Measurements from ENCODE around the gene ADGRF5. TPM values are rescaled to one million over a fixed set of nuclear protein-coding genes. Genes with fewer than 3 reads are reported as not detected.

The ADGRF5 gene
- total RNA-seq, 2 experiments from 2014 or later = not detected

DNA sequence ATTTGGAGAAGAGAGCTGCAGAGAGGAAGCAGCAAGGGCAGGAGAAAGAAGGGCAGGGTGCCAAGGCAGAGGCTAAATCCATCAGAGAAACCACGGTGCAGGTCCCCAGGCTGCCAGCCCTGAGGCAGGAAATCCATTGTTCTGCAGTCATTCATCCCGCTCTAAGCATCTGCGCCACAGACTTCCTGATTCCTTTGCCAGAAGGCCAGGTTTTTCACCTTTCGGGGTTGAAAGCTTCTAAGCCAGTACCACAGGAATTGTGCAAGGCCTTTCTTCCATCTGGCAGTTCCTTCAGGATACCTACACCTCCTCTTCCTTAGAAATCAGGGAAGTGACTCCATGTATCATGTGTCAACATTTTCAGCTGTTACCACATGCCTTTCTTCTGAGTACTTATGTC lies 45.6 kb downstream of the ADGRF5 start:
- Mint-ChIP-seq H3K36me3 (ENCODE audit: low read depth) (no peaks in the 10 kb centered on the region), H3K4me1 (ENCODE audit: low read depth) (no peaks in the 10 kb centered on the region), H3K27me3 (peaks cover 13% of the 10 kb centered on the region), H3K4me3 (no peak overlapping the region), H3K27ac (no peak overlapping the region), H3K9me3 (no peaks in the 10 kb centered on the region)
- no peak for DNase-seq
- POLR2A ChIA-PET = no interaction called here
- TF ChIP-seq CTCF (IDR thresholded peaks at IDR 0.05) = no peak
- intact Hi-C loops (cut with micrococcal nuclease) = no loop called here
- CTCF ChIA-PET = interaction anchor here (0.9 kb wide), 1 partner anchor 28 kb away, joined by 3 read pairs; no protein-coding TSS in a partner anchor
- no peak for ATAC-seq

- H3K4me1 Mint-ChIP-seq (ENCODE audit: low read depth) = no peaks in the 10 kb centered on the region
- H3K27ac Mint-ChIP-seq = no peak overlapping the region
- no peak for TF ChIP-seq CTCF (IDR thresholded peaks at IDR 0.05)
- intact Hi-C loops (cut with micrococcal nuclease) = no loop called here
- ChIA-PET CTCF (interaction anchor here (2.5 kb wide), 1 partner anchor 19 kb away, joined by 9 read pairs; no protein-coding TSS in a partner anchor), POLR2A (no interaction called here)
- no peaks in the 10 kb centered on the region for H3K9me3 Mint-ChIP-seq
- no peak for ATAC-seq
- no peak overlapping the region for H3K4me3 Mint-ChIP-seq
- H3K27me3 Mint-ChIP-seq = peaks cover 16% of the 10 kb centered on the region
- no peaks in the 10 kb centered on the region for H3K36me3 Mint-ChIP-seq (ENCODE audit: low read depth)
- no peak for DNase-seq
Measured at GRCh38 chr6:46867411-46867810, 54.3 kb downstream of the ADGRF5 start.

DNA sequence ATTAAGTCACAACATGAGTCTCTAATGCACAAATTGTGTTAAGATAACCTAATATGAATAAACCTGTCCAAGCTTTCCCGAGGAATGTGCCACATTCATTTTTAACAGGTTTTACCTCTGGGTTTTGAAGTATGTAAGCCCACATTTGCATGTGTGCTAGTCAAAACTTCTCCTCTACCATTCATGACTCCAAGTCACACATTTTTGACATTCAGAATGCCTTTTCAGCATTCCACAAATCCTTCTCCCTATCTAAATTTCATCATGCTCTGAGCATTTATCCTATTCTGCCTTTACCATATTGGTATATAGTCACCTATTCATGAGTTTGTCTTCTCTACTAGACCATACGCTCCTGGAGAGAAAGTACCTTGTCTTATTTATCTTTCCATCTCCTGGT lies 56.5 kb downstream of the ADGRF5 start:
- no peak overlapping the region for H3K4me3 Mint-ChIP-seq
- H3K4me1 Mint-ChIP-seq (ENCODE audit: low read depth) = no peaks in the 10 kb centered on the region
- POLR2A ChIA-PET = no interaction called here
- no peak for TF ChIP-seq CTCF (IDR thresholded peaks at IDR 0.05)
- no peaks in the 10 kb centered on the region for H3K36me3 Mint-ChIP-seq (ENCODE audit: low read depth)
- DNase-seq (no peak), ATAC-seq (no peak)
- peaks cover 11% of the 10 kb centered on the region for H3K27me3 Mint-ChIP-seq
- no peaks in the 10 kb centered on the region for H3K9me3 Mint-ChIP-seq
- H3K27ac Mint-ChIP-seq = no peak overlapping the region
- CTCF ChIA-PET = interaction anchor here (1.7 kb wide), 1 partner anchor 9 kb away, joined by 4 read pairs; no protein-coding TSS in a partner anchor
- intact Hi-C loops (cut with micrococcal nuclease) = no loop called here

- H3K9me3 Mint-ChIP-seq = no peaks in the 10 kb centered on the region
- no peak for TF ChIP-seq CTCF (IDR thresholded peaks at IDR 0.05)
- CTCF ChIA-PET = interaction anchor here (1.2 to 1.7 kb wide), 2 partner anchors 8 to 15 kb away, joined by 3 to 4 read pairs; no protein-coding TSS in a partner anchor
- ATAC-seq (no peak), DNase-seq (no peak)
- no peak overlapping the region for H3K4me3 Mint-ChIP-seq
- POLR2A ChIA-PET = no interaction called here
- H3K27me3 Mint-ChIP-seq = peaks cover 11% of the 10 kb centered on the region
- H3K4me1 Mint-ChIP-seq (ENCODE audit: low read depth) = no peaks in the 10 kb centered on the region
- no peak overlapping the region for H3K27ac Mint-ChIP-seq
- H3K36me3 Mint-ChIP-seq (ENCODE audit: low read depth) = no peaks in the 10 kb centered on the region
- intact Hi-C loops (cut with micrococcal nuclease) = no loop called here
Measured at GRCh38 chr6:46863791-46864190, 57.9 kb downstream of the ADGRF5 start.

GRCh38 chr6:46862381-46862780 lies 59.4 kb downstream of the ADGRF5 start:
- Mint-ChIP-seq H3K36me3 (ENCODE audit: low read depth) (no peaks in the 10 kb centered on the region), H3K9me3 (no peaks in the 10 kb centered on the region), H3K27ac (no peak overlapping the region), H3K4me1 (ENCODE audit: low read depth) (no peaks in the 10 kb centered on the region), H3K27me3 (peaks cover 6% of the 10 kb centered on the region), H3K4me3 (no peak overlapping the region)
- ATAC-seq (no peak), DNase-seq (peak; percentile 16)
- no peak for TF ChIP-seq CTCF (IDR thresholded peaks at IDR 0.05)
- POLR2A ChIA-PET = no interaction called here
- intact Hi-C loops (cut with micrococcal nuclease) = no loop called here
- CTCF ChIA-PET = interaction anchor here (0.6 to 2.6 kb wide), 2 partner anchors 11 to 14 kb away, joined by 4 to 7 read pairs; no protein-coding TSS in a partner anchor
